ENCODE results near the gene ALPK3. TPM values are rescaled to one million over a fixed set of nuclear protein-coding genes. Genes with fewer than 3 reads are reported as not detected.

ALPK3 gene, protein sequence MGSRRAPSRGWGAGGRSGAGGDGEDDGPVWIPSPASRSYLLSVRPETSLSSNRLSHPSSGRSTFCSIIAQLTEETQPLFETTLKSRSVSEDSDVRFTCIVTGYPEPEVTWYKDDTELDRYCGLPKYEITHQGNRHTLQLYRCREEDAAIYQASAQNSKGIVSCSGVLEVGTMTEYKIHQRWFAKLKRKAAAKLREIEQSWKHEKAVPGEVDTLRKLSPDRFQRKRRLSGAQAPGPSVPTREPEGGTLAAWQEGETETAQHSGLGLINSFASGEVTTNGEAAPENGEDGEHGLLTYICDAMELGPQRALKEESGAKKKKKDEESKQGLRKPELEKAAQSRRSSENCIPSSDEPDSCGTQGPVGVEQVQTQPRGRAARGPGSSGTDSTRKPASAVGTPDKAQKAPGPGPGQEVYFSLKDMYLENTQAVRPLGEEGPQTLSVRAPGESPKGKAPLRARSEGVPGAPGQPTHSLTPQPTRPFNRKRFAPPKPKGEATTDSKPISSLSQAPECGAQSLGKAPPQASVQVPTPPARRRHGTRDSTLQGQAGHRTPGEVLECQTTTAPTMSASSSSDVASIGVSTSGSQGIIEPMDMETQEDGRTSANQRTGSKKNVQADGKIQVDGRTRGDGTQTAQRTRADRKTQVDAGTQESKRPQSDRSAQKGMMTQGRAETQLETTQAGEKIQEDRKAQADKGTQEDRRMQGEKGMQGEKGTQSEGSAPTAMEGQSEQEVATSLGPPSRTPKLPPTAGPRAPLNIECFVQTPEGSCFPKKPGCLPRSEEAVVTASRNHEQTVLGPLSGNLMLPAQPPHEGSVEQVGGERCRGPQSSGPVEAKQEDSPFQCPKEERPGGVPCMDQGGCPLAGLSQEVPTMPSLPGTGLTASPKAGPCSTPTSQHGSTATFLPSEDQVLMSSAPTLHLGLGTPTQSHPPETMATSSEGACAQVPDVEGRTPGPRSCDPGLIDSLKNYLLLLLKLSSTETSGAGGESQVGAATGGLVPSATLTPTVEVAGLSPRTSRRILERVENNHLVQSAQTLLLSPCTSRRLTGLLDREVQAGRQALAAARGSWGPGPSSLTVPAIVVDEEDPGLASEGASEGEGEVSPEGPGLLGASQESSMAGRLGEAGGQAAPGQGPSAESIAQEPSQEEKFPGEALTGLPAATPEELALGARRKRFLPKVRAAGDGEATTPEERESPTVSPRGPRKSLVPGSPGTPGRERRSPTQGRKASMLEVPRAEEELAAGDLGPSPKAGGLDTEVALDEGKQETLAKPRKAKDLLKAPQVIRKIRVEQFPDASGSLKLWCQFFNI (N-terminal part only)
- under 0.01 and 0.20 TPM in 2 replicates for total RNA-seq

DNA sequence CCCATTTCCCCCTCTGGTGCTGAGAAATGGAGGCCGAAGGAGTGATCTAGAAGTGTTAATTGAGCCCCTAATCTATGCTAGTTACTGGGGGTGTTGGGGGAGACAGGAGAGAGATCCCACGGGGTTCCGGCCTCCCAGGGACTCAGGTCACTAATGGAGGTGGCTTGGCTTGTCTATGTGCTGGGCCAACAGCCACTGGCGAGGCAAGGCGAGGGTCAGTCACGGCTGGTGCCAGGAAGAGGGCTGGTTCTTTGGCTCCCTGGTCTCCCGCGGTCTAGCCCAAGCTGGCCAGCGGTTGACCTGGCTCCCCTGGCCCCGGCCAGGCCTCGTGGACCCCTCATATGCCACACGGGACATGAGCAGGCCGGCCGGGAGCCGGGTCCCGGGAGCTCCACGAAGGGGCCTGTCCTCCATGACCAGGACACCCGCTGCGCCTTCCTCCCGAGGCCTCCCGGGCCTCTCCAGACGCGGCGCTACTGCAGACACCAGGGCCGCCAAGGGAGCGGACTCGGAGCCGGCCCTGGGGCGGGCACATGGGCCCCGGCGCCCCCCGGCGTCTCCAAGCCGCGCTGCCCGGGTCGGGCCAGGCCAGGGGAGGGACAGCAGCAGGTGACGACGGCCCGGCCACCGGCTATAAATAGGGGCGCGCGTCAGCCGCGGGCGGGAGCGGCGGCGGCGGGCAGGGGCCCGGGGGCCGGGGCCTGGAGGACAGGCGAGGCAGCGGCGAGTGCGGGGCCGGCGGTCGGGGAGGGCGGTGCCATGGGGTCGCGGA, at the start of gene ALPK3:
TSS of gene ALPK3 (plus strand) at position 663 of the 772 bp plus-strand sequence. CDS start at position 760, 97 bp downstream.

DNA sequence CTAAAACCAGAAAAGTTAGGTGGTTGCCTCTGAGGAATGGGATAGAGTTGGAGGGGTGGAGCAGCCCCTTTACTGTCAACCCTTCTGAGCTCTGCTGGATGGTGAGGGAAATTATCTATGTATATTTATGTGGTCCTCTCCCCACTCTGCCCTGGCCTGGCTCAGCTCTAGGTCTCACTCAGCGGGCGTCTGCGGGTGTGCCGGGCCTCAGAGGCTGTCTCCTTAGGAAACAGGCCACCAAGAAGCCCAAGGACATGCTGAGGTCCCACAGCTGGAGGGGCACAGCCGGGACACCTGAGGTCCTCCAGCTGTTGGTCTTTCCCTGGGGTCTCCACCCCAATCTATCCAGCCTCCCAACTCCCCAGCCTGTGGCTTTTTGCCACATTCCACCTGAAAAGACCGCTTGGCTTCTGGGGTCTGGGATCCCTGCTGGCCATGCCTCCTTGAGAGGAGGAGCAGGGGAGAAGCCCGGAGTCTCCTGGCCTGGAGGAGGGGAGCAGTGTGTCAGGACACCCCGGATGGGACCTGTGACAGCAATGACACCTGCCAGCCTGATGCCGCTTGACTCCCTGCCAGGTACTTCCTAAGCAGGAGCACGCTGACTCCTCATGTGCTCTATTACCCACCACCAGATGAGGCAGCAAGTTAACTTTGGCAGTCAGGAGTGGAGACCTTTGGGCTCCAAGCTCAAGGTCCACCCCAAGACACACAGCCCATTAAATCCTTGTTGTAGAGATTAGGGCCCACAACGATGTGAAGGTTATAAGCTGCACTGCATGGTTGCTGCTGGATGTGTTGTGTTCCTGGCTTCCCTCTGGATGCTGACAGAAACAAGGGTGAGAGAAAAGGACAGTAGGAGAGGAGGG, 67.0 kb downstream of the ALPK3 start, which contains the start of gene SLC28A1:
TSS of gene SLC28A1 (plus strand) at position 747 of the 866 bp plus-strand sequence. CDS start 3,099 bp downstream, outside the sequence.

Small RNAs within 50 kb of the gene (small RNA-seq; reads per million reads assigned to genes)
- not detected for gene RF00402

Other genes starting within 250 kb of the ALPK3 start
- 4.4 and 4.9 TPM in 2 replicates for gene ZSCAN2, start 216.3 kb upstream of the ALPK3 start, total RNA-seq
- gene WDR73, start 163.1 kb upstream of the ALPK3 start, total RNA-seq = 31.6 and 35.2 TPM in 2 replicates
- 1.8 and 3.3 TPM in 2 replicates for gene NMB, start 159.2 kb upstream of the ALPK3 start, total RNA-seq
- gene SEC11A, start 101.2 kb upstream of the ALPK3 start, total RNA-seq = 118 and 134 TPM in 2 replicates
- 7.7 and 10.4 TPM in 2 replicates for gene ZNF592, start 68.8 kb upstream of the ALPK3 start, total RNA-seq
- not detected in 2 replicates for gene SLC28A1, start 67.3 kb downstream of the ALPK3 start, total RNA-seq
- gene PDE8A, start 164.5 kb downstream of the ALPK3 start, total RNA-seq = 19.8 and 23.7 TPM in 2 replicates

Measured in subcutaneous preadipocyte (primary cell).